COR-L47 (cell line): Measurements from ENCODE around the gene LHX2.
A peak's percentile ranks its signal among the peaks of the same experiment; 100 is the strongest.

Experiments
- DNase-seq: peaks from one replicate; lab custom pipeline; 2025; lab: John Stamatoyannopoulos, UW

The LHX2 gene

DNA sequence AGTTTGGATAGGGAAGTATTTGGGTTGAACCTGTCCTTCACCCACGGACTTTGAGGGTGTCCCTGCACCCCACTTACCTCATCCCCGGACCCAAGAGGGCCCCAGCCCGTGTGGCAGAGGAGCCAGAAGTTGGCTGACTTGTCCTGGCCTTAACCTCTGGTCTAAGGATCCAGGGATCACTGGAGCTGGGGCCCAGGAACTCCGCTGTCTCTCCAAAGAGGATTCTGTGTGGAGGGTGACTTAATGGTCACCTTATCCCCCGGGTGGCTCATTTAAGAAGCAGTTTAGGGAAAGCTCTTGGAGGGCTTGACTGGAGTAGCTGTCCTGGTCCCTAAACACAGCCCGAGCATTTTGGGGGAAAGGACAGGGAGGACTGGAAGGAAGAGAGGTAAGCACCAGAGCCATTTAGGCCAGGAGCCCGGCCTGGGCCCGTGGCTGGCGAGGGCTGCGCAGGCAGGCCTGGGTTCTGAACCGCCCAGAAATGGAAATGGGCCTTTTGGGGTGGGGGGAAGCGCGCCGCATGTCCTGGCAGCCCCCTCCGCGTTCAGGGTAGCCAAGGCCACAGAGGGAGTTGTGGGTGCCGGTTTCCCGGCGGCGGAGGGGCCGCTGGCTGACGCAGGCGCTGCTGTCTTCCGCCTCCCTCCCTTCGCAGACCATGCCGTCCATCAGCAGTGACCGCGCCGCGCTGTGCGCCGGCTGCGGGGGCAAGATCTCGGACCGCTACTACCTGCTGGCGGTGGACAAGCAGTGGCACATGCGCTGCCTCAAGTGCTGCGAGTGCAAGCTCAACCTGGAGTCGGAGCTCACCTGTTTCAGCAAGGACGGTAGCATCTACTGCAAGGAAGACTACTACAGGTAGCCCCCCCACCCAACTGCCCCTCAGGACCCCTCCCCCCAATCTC lies 2.0 kb downstream of the LHX2 start:
- DNase-seq: no peak

DNA sequence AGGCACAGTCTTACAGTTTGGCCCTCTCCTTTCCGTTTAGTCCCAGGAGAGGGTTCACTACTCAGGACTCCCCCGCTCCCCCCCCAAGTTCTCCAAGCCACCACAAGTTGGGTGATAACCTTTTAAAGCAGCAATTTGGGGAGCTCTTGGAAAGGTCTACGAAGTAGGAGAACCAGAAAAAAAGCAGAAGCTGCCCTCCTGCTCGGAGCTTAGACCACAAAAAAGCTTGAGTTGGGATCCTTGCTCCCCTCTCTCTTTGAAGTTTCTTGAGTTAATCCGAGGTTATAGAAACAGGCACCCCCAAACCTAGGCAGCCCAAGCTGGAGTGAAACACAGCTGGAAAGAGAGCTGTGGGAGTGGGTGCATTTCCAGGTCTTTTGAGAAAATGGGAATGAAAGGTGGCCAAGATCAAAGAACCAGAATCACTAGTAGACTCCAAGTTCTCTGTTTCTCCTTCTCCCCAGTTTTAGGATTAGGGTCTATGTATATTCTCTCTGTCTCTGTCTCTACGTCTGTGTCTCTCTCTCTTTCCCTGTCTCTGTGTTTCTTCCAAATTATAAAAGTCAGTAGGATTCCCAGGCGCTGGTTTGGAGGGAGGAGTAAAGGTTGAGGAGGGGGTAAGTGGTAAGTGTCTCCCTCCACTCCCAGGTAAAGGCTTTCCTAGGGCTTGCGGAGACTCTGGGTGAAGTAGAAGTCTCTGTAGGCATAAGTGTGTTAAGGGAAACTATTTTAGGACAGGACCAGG lies 2.8 kb downstream of the LHX2 start:
- no peak for DNase-seq

DNA sequence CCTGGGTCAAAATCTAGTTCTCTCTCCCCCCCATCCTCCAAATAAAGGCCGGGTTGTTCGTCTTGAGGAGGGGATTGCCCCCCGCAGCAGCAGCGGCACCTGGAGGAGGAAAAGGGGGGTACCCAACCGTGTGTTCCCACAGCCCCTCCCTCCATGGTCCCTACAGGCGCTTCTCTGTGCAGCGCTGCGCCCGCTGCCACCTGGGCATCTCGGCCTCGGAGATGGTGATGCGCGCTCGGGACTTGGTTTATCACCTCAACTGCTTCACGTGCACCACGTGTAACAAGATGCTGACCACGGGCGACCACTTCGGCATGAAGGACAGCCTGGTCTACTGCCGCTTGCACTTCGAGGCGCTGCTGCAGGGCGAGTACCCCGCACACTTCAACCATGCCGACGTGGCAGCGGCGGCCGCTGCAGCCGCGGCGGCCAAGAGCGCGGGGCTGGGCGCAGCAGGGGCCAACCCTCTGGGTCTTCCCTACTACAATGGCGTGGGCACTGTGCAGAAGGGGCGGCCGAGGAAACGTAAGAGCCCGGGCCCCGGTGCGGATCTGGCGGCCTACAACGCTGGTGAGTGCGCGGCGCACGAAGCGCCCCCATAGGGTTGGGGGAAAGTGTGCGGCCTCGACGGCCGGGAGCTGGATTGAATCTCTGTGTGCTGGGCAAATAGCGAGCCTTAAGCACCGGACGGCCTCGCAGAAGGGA lies 3.5 kb downstream of the LHX2 start:
- no peak for DNase-seq

DNA sequence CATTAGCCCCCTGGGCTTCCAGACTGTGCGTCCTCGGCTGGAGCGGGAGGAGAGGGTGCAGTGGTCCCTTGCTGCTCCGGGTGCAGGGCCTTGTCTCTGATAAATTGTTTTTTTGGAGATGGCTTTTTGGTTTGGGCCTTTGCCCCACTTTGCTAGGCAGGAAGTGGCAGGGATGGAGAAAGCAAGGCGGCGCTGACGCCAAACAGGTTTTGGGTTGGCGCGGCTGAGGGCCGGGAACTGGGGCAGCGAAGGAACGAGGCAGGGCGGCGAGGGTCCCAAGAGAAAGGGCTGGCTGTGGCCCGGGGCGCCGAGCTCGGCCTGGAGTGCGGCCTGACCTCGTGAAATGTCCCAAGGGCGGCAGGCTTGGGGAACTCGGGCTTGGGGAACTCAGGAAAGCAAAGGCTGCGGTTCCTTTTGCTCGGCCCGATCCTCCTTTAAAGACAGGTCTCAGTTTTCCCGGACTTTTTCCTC lies 4.1 kb downstream of the LHX2 start:
- DNase-seq: no peak

DNA sequence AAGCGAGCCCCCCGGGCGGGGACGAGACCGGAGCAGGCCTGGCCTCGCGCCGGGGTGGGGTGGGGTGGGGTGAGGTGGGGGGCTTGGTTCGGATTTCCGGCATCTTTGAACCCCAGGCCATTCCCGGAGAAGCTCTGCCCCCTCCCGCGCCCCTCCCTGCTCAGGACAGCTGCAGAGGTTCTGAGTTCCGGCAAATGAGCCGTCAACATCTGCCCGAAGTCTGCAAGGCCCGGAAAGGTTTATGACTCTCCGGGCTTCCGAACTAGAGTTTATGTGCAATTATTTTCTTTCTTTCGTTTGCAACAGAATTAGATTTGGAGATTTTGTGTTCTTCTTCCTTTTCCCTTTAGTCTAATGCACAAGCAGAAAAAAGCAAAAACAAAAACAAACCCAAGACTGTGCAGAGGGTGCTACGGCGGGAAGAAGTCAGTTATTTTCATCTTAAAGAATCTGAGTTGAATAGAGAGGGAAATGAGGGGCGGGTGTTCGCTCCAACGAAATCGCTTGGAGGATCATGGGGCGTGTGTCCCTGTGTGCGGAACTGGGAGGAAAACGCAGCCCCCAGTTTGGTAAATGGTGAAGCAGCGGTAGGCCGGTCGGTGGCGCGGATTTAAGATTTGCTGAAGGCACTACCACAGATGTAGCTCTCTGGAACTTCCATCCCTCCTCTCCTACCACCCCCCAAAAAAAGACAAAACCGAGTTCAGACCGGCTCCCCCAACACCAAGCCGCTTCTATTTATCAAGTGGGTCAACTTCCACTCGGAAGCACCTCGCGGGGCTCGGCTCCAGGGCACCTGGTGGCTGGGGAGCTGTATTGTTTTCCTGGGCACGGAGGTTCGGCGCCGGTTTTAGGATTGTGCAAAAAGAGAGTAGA lies 4.8 kb downstream of the LHX2 start:
- no peak for DNase-seq

DNA sequence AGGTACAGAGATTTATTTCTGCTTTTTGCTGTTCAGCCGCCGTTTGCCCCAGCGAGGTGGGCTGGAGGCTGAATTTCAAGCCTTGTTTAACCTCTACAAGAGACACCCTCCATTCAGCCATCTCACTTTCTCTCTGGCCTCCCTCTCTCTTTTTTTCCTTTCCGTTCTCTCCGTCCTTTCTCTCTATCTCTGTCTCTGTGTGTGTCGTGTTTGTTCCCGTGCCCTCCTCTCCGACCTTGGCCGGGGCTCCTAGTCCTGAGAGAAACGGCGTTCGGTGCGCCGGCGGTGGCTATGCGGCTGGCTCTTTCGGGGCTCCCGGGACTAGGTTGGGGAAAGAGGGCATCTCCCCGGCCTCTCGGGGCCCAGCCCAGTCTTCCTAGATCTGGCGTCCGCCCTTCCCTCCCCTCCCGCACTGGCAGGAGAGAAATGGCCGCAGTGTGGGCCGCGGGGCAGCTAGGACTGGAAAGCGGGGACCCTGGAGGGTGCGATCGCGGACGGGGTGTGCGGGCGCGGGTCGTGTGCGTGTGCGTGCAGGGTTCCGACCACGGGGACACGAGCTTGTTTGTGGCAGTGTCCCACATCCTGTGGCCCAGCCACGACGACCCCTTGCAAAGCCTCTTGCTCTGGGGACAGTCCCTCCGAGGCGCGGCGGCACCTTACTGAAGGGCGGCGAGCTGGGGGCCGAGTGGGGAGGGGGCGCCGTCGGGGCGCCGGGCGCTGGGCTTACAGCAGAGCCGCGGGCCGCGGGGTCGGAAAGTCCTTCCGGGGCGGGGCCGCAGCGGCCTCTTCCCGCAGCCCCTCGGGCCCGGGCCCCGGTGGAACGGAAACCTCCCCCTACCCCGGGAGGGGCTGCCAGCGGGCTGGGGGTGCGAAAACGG lies 5.7 kb downstream of the LHX2 start:
- DNase-seq: no peak

DNA sequence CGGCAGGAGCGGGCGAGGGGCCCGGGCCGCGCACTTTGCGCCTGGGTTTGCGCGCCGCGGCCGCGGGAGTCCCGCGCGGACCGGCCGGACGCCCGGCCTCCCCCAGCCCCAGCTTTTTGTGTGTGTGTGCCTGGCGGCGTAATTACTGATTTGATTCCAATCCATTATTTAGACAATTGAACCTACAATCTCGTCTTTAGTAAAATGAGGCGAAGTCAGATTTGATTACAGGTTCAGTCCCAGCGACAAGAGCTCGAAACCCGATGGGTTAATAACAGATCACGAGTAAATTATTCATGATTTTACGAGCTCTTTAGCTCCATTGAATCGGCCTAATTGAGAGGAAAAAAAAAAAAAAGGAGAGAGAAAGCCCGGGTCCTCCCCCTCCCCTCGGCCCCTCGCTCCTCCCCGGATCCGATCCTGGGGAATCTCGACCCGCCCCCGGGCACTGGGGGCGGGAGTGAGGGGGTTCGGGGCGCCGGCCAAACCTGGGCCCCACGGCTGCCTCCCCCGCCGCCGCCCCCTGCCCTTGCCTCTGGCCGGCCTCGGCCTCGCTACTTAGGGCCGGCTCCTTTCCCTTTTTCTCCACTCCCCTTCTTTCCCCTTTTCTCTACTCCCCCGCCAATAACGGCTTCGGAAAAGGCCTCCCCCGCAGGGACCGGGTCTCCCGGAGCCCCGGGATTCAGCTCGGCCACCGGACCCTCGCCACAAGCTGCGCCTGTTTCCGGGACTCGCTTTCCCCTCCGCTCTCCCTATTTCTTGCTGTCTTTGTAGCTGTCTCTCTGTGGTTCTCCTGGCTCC lies 6.6 kb downstream of the LHX2 start:
- DNase-seq: peak; percentile 76

DNA sequence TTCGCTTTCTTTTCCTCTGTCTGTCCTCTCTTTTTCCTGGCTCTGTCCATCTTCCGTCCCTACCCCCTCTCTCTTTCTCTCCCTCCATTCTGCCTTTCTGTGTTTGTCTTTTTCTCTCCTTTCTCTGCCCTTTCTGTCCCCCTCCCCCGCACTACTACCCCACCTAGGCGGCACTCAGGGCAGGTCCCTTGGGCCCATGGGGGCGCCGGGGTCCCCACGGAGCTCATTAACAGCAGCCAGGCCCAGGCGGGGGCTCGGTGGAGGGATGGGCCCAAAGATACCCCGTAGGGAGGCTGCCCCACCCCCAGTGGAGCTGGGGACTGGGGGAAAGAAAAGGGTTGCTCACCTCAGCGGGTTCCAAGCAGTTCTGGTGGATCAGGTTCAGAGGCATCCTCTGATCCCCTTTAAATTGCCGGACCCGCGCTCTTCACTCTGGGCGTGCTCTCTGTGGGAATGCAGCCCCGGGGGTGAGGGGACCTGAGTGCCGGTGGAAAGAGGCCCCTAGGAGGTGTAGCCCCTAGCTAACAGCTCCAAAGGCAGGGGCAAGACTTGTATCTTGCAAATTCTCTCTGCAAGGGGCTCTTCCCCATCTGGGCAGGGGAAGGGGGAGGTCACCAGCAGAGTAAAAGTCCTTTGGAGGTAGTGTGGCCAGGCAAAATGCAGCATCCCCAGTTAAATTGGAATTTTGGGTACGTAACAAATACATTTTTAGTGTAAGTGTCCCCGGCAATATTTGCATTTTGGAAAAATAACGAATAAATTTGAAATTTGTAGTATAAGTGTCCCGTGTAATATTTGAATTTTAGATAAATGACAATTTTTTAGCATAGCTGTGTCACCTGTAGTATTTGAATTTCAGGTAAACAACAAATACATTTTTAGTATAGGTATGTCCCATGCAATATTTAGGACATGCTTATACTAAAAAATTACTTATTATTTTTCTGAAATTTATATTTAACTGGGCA lies 7.4 kb downstream of the LHX2 start:
- DNase-seq: no peak

DNA sequence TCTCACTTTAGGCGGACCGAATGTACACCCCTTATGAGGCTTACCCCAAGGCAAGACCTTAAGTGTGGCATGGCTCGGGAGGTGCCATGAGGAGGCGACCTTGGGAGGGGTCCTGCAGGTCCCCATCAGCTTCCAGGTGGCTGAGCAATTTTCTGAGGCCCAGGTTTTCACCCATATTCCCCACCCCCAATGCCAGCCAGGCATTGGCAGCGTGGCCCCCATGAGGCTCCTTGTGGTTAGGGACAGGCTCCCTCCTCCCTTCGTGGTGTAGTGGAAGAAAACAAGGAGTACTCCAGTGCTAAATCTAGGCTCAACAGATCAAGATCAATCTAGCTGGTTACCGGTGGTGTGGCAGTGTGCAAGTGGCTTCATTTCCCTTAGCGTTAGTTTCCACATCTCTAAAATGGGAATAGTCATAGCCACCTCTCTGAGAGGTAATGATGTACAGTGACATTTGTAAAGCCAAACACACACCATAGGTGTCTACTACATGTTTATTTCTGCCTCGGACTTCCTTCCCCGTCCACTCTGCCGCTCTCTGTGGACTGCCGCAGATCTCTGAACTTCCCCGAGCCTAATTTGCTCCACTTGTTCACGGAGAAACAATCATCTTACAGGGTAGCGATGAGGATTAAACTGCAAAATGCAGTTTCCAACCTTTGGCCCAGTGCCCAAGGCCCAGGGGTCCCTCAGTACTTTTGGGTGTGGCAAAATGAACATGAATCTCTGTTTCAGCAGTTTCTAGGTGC lies 8.4 kb downstream of the LHX2 start:
- DNase-seq: no peak

DNA sequence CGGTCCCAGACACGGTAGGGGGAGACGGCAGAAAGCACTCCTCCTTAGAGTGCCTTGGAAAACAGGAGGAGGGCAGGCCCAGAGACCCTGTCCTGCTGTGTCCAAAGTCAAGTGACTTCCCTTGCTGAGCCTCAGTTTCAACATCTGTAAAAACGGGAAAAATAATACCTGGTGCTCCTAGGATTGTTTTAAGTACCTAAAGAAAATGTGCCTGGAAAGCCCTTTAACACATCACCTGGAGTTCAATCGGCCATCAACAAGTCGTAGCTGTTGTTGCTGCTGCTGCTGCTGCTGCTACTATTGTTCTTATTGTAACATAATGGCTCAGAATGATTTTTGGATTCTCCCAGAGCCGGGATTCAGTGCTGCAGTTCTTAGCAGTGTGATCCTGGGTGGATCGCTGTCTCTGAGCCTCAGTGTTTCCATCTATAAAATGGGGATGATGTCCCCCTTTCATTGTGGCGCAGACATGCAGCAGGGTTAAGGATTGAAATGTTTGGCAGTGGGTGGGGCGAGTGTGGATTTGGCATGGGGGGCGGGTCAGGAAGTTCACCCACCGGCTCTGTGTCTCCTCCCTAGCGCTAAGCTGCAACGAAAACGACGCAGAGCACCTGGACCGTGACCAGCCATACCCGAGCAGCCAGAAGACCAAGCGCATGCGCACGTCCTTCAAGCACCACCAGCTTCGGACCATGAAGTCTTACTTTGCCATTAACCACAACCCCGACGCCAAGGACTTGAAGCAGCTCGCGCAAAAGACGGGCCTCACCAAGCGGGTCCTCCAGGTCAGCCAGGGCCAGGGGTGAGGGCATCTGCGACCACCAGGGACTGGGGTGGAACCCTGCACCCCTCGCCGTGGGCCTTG lies 9.2 kb downstream of the LHX2 start:
- no peak for DNase-seq

DNA sequence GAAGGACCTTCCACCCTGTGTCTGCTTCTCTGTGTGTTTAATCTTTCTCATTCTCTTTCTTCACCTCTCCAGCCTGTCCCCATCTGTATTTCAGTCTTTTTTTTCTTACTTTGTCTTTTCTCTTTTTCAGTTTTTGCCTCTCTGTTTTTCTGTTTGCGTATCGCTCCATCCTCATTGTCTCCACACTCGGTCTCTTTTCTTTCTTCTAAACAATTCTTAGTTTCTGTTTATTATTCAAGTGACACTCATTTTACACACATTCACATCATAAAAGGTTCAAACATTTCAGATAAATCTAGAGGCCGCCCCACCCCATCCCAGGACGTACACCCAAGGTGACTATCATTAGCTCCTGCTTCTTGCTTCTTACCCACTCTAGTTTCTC lies 9.8 kb downstream of the LHX2 start:
- no peak for DNase-seq

DNA sequence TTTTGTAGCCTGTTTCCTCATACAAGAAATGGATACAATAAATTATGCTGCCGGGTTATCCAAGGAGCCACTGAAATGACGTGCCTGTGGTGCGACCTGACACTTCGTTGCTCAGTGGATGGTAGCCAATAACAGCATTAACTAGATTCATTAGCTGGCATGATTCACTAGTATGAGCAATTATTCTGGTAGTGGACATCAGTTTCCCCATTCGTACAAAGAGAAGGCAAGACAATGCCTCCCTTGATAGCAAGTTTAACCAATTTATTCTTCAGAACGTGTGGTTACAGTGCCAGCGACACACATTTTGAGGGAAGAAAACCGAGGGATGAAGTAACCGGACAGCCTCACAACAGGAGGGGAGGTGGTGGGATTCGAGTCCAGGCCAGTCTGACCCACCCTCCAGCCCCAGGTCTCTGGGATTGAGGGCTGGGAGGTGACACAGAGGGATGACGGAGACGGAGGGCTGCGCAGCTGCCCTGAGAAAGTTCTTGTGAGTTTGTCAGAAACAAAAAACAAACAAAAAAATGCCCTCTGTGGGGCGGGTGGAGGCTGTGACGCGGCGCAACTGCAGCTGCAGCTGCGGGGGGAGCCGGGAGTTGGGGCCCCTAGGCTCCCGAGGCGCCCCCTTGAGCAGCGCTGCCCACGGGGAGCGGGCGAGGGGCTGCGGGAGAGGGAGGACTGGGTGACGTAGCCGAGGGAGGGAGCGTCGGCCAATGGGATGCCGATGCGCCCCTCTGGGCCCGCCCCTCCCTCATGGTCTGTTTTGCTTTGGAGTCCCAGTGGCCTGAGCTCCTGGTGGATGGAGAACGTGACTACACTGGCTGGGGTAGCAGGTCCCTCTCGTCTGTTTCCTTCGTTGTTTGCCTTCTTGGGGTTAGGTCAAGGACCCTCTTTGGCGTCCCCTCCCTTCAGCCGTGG lies 10.9 kb downstream of the LHX2 start:
- no peak for DNase-seq

DNA sequence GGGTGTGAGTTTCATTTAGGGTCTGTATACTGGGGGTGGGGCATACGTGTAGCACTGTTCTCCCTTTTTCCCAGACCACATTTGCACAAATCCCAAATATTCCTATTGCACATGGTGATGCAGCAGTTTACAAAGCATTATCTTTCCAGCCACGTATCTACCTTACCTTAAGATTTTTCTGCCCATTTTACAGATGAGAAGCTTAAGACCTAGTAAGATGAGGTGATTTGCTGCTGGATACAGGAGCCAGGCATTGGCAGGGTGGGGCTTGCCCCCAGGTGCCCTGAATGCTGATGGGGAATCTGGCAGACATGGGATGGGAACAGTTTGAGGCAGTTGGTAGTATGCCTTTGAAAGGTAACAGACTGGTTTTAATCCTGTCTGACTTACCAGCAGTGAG lies 12.5 kb downstream of the LHX2 start:
- DNase-seq: no peak

DNA sequence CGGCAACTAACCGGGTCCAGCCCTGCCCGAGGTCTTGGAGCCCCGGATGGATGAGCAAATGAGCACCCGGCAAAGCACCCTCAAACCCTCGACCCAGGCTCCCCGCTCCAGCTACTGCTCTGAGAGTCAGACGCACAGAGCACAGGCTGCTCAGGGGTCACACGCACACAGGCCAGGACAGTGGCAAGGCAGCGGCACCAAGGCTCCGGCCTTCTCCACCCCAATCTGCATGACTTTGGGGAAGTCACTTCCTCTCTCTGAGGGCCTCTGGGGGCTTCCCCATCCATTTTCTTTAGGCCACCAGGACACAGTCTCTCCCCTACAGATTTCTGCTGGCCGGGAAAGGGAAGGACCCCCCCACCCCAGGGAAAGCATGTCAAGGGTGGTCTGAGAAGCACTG lies 18.0 kb downstream of the LHX2 start:
- DNase-seq: no peak

DNA sequence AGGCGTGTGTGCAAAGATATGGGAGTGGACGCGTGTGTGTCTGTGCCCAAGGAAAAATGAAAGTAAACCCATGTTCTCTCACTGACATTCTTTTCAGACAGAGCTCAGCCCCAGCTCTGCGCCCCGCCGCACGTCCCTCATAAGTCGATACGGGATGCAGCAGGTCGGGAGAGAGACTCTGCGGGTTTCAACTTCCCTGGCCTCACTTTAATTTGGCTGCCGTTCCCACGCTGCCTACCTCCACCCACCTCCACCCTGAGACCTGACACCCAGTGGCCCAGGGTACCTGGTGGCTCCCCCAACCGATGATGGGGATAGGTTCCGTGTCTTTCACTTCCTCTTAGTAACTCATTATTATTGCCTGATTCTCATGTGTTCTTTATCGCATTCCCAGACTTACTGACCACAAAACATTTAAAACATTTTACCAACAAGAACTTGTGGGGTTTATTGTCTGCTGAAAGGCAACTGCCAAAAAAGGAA lies 19.4 kb downstream of the LHX2 start:
- no peak for DNase-seq

DNA sequence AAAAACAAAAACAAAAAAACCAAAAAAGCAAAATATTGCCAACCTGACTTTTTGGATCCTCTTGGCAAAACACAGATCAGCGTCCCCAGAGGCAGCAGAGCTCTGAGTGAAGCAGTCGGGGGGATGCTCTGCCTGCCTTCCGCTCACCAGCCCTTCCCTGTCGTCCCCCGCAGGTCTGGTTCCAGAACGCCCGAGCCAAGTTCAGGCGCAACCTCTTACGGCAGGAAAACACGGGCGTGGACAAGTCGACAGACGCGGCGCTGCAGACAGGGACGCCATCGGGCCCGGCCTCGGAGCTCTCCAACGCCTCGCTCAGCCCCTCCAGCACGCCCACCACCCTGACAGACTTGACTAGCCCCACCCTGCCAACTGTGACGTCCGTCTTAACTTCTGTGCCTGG lies 20.7 kb downstream of the LHX2 start:
- DNase-seq: no peak
